HepG2 (cell line): ENCODE data around the gene CTIF. TPM values are rescaled to one million over a fixed set of nuclear protein-coding genes. Genes with fewer than 3 reads are reported as not detected.

Experiments
- ATAC-seq: fragments of 200-7000 bp; cut with Tn5 transposase; 3 replicates; pipeline ENCODE4 v1.9.1; 2020; ENCODE audit warnings: mild to moderate bottlenecking, moderate library complexity
- BruUV-seq: library from RNA; stranded (reverse); fragments of 400-500 nt; replicated peaks from 2 replicates; lab custom pipeline; 2021; lab: Mats Ljungman, UMichigan
- CTCF ChIA-PET: fragments of 300-600 bp; formaldehyde crosslinking; extraction: SDS; loops from one replicate; lab custom pipeline; 2021; ENCODE audit warnings: low total read pairs, inconsistent platforms, low intra/inter-chr PET ratio; lab: Yijun Ruan, JAX
- POLR2A ChIA-PET: fragments of 350-600 bp; sonication (Branson Sonifier 250); formaldehyde crosslinking; loops from one replicate; lab custom pipeline; 2020; ENCODE audit warnings: antibody characterized with exemption, inconsistent platforms; lab: Yijun Ruan, JAX
- DNase-seq: peaks from one replicate; pipeline ENCODE4 v3.0.0-alpha.2; 2015; ENCODE audit warnings: low spot score
- FAIRE-seq: peaks from 3 replicates; lab custom pipeline; 2011; peaks lifted over from hg19 to GRCh38; lab: Jason Lieb, UNC
- H2AFZ ChIP-seq: one replicate; pipeline ENCODE4 v1.6.1; 2011; ENCODE audit warnings: low read length, inconsistent platforms
- H3K27ac ChIP-seq: fragments of 300-600 bp; 3 replicates; pipeline ENCODE4 v1.8.0; 2011; ENCODE audit warnings: mixed run types, mild to moderate bottlenecking, mixed read lengths, low read length, inconsistent platforms; ENCODE audit not compliant: insufficient read depth; ENCODE audit errors: extremely low read length
- H3K27me3 ChIP-seq, 2 experiments: fragments of 200-600 bp in 1 of 2; 2 replicates in 1 of 2; 3 replicates in 1 of 2; pipeline versions ENCODE4 v1.6.0 to v1.8.0; 2011; ENCODE audit warnings: low read length in 2 of 2, mild to moderate bottlenecking in 2 of 2, moderate library complexity in 2 of 2, inconsistent platforms in 1 of 2; ENCODE audit not compliant: insufficient read depth in 2 of 2, control insufficient read depth in 1 of 2
- H3K36me3 ChIP-seq, 2 experiments: fragments of 200-600 bp in 1 of 2; replicated peaks in 1 of 2; 2 replicates in 1 of 2; 3 replicates in 1 of 2; pipeline versions ENCODE4 v1.5.1 to v1.8.0; 2011; ENCODE audit warnings: low read length in 2 of 2, inconsistent platforms in 1 of 2; ENCODE audit not compliant: insufficient read depth in 2 of 2, control insufficient read depth in 1 of 2
- H3K4me1 ChIP-seq: 2 replicates; pipeline ENCODE4 v1.5.1; 2012; ENCODE audit warnings: low read length, inconsistent platforms; ENCODE audit not compliant: insufficient read depth
- H3K4me2 ChIP-seq: 2 replicates; pipeline ENCODE4 v1.6.0; 2011; ENCODE audit warnings: low read depth, low read length, inconsistent platforms
- H3K4me3 ChIP-seq, 3 experiments: fragments of 200-600 bp in 1 of 3; sonication (generic), shearing (Covaris generic) in 1 of 3; replicated peaks in 1 of 3; 2 replicates each; pipeline ENCODE4 v1.5.1; 2011 to 2016; ENCODE audit warnings: low read length in 3 of 3, inconsistent platforms in 2 of 3, low read depth in 2 of 3, mild to moderate bottlenecking in 2 of 3, control low read depth in 1 of 3, mixed read lengths in 1 of 3; ENCODE audit not compliant: insufficient read depth in 1 of 3
- H3K79me2 ChIP-seq: one replicate; pipeline ENCODE4 v1.6.1; 2011; ENCODE audit warnings: low read length, inconsistent platforms; ENCODE audit not compliant: insufficient read depth
- H3K9ac ChIP-seq: 2 replicates; pipeline ENCODE4 v1.6.0; 2011; ENCODE audit warnings: mild to moderate bottlenecking, low read depth, low read length, inconsistent platforms; ENCODE audit not compliant: insufficient read depth
- H3K9me3 ChIP-seq: 2 replicates; pipeline ENCODE4 v1.5.1; 2012; ENCODE audit warnings: mild to moderate bottlenecking, low read length
- H4K20me1 ChIP-seq: 2 replicates; pipeline ENCODE4 v1.6.0; 2011; ENCODE audit warnings: inconsistent platforms, mild to moderate bottlenecking, low read length, moderate library complexity; ENCODE audit not compliant: insufficient read depth
- EHMT2 ChIP-seq: fragments of 200-600 bp; sonication (generic); IDR thresholded peaks from 2 replicates; pipeline ENCODE4 v1.7.0; 2017; ENCODE audit warnings: antibody characterized with exemption, low read depth, low read length, borderline replicate concordance
- FOXC1 ChIP-seq: sonication (generic); formaldehyde crosslinking; IDR thresholded peaks from 2 replicates; pipeline ENCODE4 v1.8.0; 2022; ENCODE audit warnings: mild to moderate bottlenecking, missing genetic modification reagents, borderline replicate concordance
- HNF4A ChIP-seq: sonication (generic); formaldehyde crosslinking; IDR thresholded peaks from 2 replicates; pipeline ENCODE4 v1.4.0; 2020; ENCODE audit warnings: missing genetic modification reagents
- HNF4G ChIP-seq, 2 experiments: sonication (generic) in 1 of 2; formaldehyde crosslinking in 1 of 2; IDR thresholded peaks; 2 replicates each; pipeline versions ENCODE4 v1.4.0 to v1.6.1; 2011 to 2020; ENCODE audit warnings: borderline replicate concordance in 2 of 2, low read depth in 2 of 2, mild to moderate bottlenecking in 2 of 2, low read length in 1 of 2, missing genetic modification reagents in 1 of 2, moderate library complexity in 1 of 2
- ONECUT2 ChIP-seq: sonication (generic); formaldehyde crosslinking; IDR thresholded peaks from 2 replicates; pipeline ENCODE4 v1.4.0; 2020; ENCODE audit warnings: missing genetic modification reagents
- SALL2 ChIP-seq: sonication (generic); formaldehyde crosslinking; IDR thresholded peaks from 2 replicates; pipeline ENCODE4 v1.8.1; 2023; ENCODE audit warnings: mild to moderate bottlenecking, missing genetic modification reagents, inconsistent platforms
- THYN1 ChIP-seq: sonication (generic); formaldehyde crosslinking; IDR thresholded peaks from 2 replicates; pipeline ENCODE4 v1.8.1; 2023; ENCODE audit warnings: low read depth, mild to moderate bottlenecking, moderate library complexity, missing genetic modification reagents, borderline replicate concordance
- ZNF253 ChIP-seq: sonication (generic); formaldehyde crosslinking; IDR thresholded peaks from 2 replicates; pipeline ENCODE4 v1.8.0; 2022; ENCODE audit warnings: mild to moderate bottlenecking, missing genetic modification reagents, borderline replicate concordance
- ZNF282 ChIP-seq: fragments of 450-650 bp; IDR thresholded peaks from 2 replicates; pipeline ENCODE4 v1.6.1; 2018; ENCODE audit not compliant: partially characterized antibody
- ZNF552 ChIP-seq: sonication (generic); formaldehyde crosslinking; IDR thresholded peaks from 2 replicates; pipeline ENCODE4 v1.9.0; 2022; ENCODE audit warnings: missing genetic modification reagents, mild to moderate bottlenecking, borderline replicate concordance
- WGBS: methylation state at CpG from one replicate; pipeline ENCODE4 v1.1.6; 2017; ENCODE audit warnings: low lambda C conversion rate; 5-methylcytosine and 5-hydroxymethylcytosine counted together
- in situ Hi-C: cut with HindIII; loops from 2 replicates; pipeline ENCODE4 v1.10.0; 2017; ENCODE audit warnings: low pct_unique_long_range_greater_than_20kb; ENCODE audit not compliant: extremely low pct_ligation_motif_present
- intact Hi-C: fragments of 100-400 bp; cut with micrococcal nuclease; formaldehyde crosslinking; loops from one replicate; pipeline ENCODE4 v1.10.0; 2022; ENCODE audit not compliant: unreplicated experiment
- polyA plus RNA-seq, 8 experiments: library from polyadenylated mRNA; depleted of rRNA in 3 of 8; stranded (reverse) in 7 of 8; unstranded in 1 of 8; fragments of >200 nt; fragmentation: Illumina TruSeq in 4 of 8; extraction: Trizol in 4 of 8; gene quantifications; 2 replicates each; pipeline versions ENCODE4 v1.2.1 to v1.2.3, GENCODE V29; 2011 to 2016; ENCODE audit warnings: low read depth in 4 of 8, missing spikeins in 1 of 8, mixed read lengths in 1 of 8; ENCODE audit not compliant: insufficient read depth in 1 of 8
- total RNA-seq, 5 experiments: library from RNA; depleted of rRNA; stranded (reverse); fragments of >200 nt; fragmentation: Illumina TruSeq; extraction: Trizol; gene quantifications; 2 replicates each; pipeline ENCODE4 v1.2.3, GENCODE V29; 2016; ENCODE audit warnings: low read depth in 1 of 5
- TF ChIP-seq, protein P1 (sequence below): sonication (generic); formaldehyde crosslinking; IDR thresholded peaks from 2 replicates; pipeline ENCODE4 v1.9.0; 2021; ENCODE audit warnings: missing genetic modification reagents, borderline replicate concordance
- TF ChIP-seq, protein P2 (sequence below): sonication (generic); formaldehyde crosslinking; IDR thresholded peaks from 2 replicates; pipeline ENCODE4 v1.9.0; 2022; ENCODE audit warnings: missing genetic modification reagents, mild to moderate bottlenecking, borderline replicate concordance
- TF ChIP-seq, protein P3 (sequence below): IDR thresholded peaks from 2 replicates; pipeline ENCODE4 v1.6.1; 2016; ENCODE audit warnings: missing biosample characterization, missing genetic modification reagents, low read depth
- TF ChIP-seq, protein P4 (sequence below): sonication (generic); formaldehyde crosslinking; IDR thresholded peaks from 2 replicates; pipeline ENCODE4 v1.4.0; 2020; ENCODE audit warnings: mild to moderate bottlenecking, missing genetic modification reagents

Gene CTIF
- total and polyA plus RNA-seq, 2 of the 13 experiments (the other 11 are each of a cell fraction or from before 2014, with no cell fraction given) = 18.2 to 28.0 TPM

DNA sequence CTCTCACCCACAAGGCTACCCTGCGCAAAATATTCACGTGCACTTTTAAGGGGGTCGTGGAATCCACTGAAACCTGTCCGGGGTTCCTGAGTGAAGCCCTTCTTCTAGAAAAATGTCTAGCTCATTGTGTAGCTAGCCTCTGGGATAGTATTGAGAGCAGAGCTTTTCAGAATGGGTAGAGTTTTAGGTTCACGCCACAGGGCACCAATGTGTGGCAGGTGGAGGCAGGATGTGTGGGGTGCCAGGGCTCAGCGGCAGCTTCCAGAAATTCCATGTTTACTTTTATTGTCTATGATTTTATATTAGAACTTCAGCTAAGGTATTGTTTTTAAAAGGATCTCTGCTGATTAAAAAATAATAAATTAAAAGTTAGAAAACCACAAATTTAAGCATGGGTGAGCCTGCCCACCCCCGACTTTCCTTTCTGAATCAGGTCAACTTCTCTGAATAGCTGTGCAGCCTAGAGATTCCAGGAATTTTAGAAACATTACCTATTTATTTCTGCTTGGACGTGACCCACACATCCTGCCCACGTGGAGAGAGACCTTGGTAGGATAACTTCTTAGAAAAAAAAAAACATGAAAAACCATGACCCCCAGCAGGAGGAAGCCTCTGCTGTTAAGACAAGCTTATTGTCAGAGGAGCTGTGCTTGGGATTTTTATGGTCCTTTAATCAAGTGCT, 163.7 kb downstream of the CTIF start:
- no peaks in the 10 kb centered on the region for H3K79me2 ChIP-seq
- ChIA-PET CTCF (no interaction called here), POLR2A (no interaction called here)
- ATAC-seq = no peak
- no peak for TF ChIP-seq ZNF552
- TF ChIP-seq, protein P1, sequence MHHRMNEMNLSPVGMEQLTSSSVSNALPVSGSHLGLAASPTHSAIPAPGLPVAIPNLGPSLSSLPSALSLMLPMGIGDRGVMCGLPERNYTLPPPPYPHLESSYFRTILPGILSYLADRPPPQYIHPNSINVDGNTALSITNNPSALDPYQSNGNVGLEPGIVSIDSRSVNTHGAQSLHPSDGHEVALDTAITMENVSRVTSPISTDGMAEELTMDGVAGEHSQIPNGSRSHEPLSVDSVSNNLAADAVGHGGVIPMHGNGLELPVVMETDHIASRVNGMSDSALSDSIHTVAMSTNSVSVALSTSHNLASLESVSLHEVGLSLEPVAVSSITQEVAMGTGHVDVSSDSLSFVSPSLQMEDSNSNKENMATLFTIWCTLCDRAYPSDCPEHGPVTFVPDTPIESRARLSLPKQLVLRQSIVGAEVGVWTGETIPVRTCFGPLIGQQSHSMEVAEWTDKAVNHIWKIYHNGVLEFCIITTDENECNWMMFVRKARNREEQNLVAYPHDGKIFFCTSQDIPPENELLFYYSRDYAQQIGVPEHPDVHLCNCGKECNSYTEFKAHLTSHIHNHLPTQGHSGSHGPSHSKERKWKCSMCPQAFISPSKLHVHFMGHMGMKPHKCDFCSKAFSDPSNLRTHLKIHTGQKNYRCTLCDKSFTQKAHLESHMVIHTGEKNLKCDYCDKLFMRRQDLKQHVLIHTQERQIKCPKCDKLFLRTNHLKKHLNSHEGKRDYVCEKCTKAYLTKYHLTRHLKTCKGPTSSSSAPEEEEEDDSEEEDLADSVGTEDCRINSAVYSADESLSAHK (CRISPR knock-in tag) = no peak
- TF ChIP-seq ONECUT2 (CRISPR knock-in tag) = no peak
- TF ChIP-seq SALL2 (CRISPR knock-in tag) = no peak
- no peak for TF ChIP-seq ZNF253 (CRISPR knock-in tag)
- TF ChIP-seq, protein P2, sequence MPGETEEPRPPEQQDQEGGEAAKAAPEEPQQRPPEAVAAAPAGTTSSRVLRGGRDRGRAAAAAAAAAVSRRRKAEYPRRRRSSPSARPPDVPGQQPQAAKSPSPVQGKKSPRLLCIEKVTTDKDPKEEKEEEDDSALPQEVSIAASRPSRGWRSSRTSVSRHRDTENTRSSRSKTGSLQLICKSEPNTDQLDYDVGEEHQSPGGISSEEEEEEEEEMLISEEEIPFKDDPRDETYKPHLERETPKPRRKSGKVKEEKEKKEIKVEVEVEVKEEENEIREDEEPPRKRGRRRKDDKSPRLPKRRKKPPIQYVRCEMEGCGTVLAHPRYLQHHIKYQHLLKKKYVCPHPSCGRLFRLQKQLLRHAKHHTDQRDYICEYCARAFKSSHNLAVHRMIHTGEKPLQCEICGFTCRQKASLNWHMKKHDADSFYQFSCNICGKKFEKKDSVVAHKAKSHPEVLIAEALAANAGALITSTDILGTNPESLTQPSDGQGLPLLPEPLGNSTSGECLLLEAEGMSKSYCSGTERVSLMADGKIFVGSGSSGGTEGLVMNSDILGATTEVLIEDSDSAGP (CRISPR knock-in tag) = no peak
- TF ChIP-seq, protein P3, sequence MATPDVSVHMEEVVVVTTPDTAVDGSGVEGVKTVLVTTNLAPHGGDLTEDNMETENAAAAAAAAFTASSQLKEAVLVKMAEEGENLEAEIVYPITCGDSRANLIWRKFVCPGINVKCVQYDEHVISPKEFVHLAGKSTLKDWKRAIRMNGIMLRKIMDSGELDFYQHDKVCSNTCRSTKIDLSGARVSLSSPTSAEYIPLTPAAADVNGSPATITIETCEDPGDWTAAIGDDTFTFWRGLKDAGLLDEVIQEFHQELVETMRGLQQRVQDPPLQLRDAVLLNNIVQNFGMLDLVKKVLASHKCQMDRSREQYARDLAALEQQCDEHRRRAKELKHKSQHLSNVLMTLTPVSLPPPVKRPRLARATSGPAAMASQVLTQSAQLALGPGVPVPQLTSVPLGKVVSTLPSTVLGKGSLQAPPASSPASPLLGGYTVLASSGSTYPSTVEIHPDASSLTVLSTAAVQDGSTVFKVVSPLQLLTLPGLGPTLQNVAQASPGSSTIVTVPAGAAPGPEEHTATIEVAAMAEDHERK (CRISPR knock-in tag) = no peak
- TF ChIP-seq, protein P4, sequence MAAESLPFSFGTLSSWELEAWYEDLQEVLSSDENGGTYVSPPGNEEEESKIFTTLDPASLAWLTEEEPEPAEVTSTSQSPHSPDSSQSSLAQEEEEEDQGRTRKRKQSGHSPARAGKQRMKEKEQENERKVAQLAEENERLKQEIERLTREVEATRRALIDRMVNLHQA = no peak
- TF ChIP-seq HNF4A (CRISPR knock-in tag) = no peak
- TF ChIP-seq EHMT2 = no peak
- TF ChIP-seq FOXC1 (CRISPR knock-in tag) = no peak
- TF ChIP-seq ZNF282 = no peak
- no peak for TF ChIP-seq THYN1 (CRISPR knock-in tag)
- no peak for TF ChIP-seq HNF4G (IDR thresholded peaks at IDR 0.05; ENCODE audit: borderline replicate concordance, low read depth, low read length)
- no peak for TF ChIP-seq HNF4G (CRISPR knock-in tag; IDR thresholded peaks at IDR 0.05; ENCODE audit: borderline replicate concordance, low read depth)
- no peaks in the 10 kb centered on the region for H3K27me3 ChIP-seq
- DNase-seq = no peak
- no peak overlapping the region for H3K27ac ChIP-seq
- no peak overlapping the region for H3K4me2 ChIP-seq
- WGBS = 96% methylated on average over 7 of the region's 9 CpGs
- BruUV-seq = no TSS peak
- in situ Hi-C loops (no loop called here), intact Hi-C loops (no loop called here)
- H3K9ac ChIP-seq = no peak overlapping the region
- no peaks in the 10 kb centered on the region for H3K4me1 ChIP-seq
- H2AFZ ChIP-seq = no peak overlapping the region
- no peaks in the 10 kb centered on the region for H4K20me1 ChIP-seq
- H3K4me3 ChIP-seq = no peak overlapping the region
- H3K36me3 ChIP-seq = peaks cover 0 to 17% of the 10 kb centered on the region in 2 experiments; a peak in 2 of 5 replicates
- H3K9me3 ChIP-seq = no peaks in the 10 kb centered on the region
- FAIRE-seq = no peak
